A172 (cell line): ENCODE measurements around the gene MUC5B. TPM values are rescaled to one million over a fixed set of nuclear protein-coding genes. Genes with fewer than 3 reads are reported as not detected.
A peak's percentile ranks its signal among the peaks of the same experiment; 100 is the strongest.
"Not testable (repeated sequence)": the region's sequence is repeated elsewhere in the genome, so short reads cannot be mapped to it uniquely, and the experiment has no call there.

Experiments used
- DNase-seq: peaks from one replicate; pipeline ENCODE4 v3.0.0-alpha.2; 2015; ENCODE audit warnings: low spot score
- total RNA-seq: library from RNA; depleted of rRNA; stranded (reverse); fragments of >200 nt; shearing (Covaris generic); gene quantifications from 2 replicates; pipeline ENCODE4 v1.2.3, GENCODE V29; 2014

Gene MUC5B
- total RNA-seq, 1 experiment from 2014 or later: not detected

GRCh38 chr11:1203505-1204271, 19.2 kb upstream of the MUC5B start:
- DNase-seq: peak; percentile 51

GRCh38 chr11:1204381-1205101, 18.3 kb upstream of the MUC5B start:
- DNase-seq: no peak

GRCh38 chr11:1205121-1205986, 17.5 kb upstream of the MUC5B start:
- no peak for DNase-seq

DNA sequence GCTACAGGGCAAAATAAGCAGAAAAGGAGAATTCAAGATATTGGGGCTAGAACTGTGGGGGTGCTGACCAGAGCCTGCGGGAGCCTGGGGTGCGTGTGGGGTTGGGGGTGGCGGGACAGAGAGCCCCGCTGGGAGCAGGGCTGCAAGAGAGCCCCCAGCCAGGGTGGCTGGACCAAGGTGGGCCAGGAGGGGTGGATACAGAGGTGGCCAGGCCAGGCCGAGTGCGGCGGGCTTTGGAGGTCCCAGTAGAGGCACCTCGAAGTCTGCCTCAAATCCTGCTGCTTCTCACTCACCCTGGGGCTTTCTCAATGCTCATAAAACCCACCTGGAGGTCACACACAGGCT, 16.9 kb upstream of the MUC5B start:
- DNase-seq: no peak

- DNase-seq: no peak
Measured at GRCh38 chr11:1206391-1207271, 16.2 kb upstream of the MUC5B start.

- DNase-seq: no peak
Measured at GRCh38 chr11:1207401-1208143, 15.3 kb upstream of the MUC5B start.

GRCh38 chr11:1208144-1208393, 14.8 kb upstream of the MUC5B start:
- no peak for DNase-seq

DNA sequence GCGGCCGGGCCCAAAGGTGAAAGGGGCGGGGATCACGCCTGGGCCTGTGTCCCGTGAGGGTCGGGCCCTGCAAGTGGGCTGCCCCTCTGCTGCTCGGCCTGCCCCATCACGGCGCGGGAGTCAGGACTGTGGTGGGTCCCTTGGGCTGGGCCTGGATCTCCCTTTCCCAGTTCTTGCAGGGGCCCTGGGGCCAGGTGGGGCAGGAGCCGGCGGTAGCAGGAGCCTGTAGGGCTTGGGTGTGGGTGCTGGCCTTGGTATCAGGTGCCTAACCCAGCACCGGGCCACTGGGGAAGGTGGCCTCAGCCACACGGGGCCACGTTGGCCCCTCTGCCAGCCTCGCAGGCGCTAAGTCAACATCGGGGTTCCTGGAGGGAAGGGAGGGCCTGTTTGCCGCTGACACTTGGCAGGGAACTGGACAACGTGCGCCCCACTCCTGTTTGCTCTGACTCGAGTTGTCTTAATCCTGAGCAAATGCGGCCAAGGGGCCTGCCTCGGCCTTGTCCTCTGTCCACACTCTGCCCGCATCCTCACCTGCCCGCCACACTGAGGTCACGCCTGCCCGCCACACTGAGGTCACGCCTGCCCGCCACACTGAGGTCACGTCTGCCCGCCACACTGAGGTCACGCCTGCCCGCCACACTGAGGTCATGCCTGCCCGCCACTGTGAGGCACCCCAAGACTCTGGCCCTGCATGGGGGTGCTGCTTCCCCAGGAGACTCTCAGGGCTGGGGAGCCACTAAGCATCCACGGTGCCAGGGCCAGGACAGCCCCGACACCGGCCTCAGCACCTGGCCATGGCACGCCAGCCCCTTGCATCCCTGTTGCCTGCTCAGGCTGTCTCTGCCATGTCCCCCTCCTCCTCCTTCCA, 14.2 kb upstream of the MUC5B start:
- no peak for DNase-seq

GRCh38 chr11:1209371-1210057, 13.4 kb upstream of the MUC5B start:
- DNase-seq: no peak

- no peak for DNase-seq
Measured at GRCh38 chr11:1211838-1212237, 11.0 kb upstream of the MUC5B start.

- DNase-seq: not testable (repeated sequence)
Measured at GRCh38 chr11:1215826-1216225, 7.0 kb upstream of the MUC5B start.

GRCh38 chr11:1217151-1217550, 5.7 kb upstream of the MUC5B start:
- no peak for DNase-seq

DNA sequence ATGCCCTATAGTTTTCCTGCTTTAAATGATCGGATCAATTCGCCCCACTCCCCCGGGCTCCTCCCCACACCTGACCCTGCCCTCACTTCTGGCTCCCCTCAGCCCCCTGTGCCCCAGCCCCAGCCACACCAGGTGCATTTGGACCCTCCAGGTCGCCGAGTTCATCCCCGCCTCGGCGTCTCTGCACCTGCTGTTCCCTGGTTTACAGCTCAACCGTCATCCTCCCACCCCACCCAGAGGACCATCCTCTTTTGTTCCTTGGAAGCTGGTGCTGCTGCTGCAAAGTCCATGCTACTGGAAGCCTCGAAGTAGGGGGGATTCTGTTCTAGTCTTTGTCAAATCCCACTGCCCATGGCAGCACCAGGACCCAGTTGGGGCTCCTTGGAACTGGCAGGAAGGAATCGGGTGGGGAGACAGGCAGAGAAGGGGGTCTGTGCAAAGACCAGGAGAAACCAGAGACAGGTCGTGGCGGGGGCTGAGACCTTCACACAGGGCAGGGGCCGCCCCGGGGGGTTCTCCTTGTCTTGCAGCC, 4.5 kb upstream of the MUC5B start:
- DNase-seq: no peak

GRCh38 chr11:1218788-1219445, 3.9 kb upstream of the MUC5B start:
- no peak for DNase-seq

DNA sequence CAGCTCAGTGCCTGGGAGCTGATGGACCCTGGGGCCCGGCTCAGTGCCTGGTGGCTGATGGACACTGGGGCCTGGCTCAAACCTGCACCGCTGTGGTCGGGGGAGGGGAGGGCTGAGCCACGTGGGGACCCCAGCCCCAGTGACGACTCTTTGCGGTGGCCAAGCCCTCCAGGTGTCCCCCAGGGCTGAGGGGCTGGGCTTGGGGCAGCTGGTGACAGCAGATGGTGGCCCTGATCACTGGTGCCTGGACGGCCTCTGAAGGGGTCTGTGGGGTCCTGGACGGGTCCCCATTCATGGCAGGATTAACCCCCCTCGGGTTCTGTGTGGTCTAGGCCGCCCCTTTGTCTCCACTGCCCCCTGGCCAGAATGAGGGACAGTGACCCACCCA, 3.4 kb upstream of the MUC5B start:
- no peak for DNase-seq

DNA sequence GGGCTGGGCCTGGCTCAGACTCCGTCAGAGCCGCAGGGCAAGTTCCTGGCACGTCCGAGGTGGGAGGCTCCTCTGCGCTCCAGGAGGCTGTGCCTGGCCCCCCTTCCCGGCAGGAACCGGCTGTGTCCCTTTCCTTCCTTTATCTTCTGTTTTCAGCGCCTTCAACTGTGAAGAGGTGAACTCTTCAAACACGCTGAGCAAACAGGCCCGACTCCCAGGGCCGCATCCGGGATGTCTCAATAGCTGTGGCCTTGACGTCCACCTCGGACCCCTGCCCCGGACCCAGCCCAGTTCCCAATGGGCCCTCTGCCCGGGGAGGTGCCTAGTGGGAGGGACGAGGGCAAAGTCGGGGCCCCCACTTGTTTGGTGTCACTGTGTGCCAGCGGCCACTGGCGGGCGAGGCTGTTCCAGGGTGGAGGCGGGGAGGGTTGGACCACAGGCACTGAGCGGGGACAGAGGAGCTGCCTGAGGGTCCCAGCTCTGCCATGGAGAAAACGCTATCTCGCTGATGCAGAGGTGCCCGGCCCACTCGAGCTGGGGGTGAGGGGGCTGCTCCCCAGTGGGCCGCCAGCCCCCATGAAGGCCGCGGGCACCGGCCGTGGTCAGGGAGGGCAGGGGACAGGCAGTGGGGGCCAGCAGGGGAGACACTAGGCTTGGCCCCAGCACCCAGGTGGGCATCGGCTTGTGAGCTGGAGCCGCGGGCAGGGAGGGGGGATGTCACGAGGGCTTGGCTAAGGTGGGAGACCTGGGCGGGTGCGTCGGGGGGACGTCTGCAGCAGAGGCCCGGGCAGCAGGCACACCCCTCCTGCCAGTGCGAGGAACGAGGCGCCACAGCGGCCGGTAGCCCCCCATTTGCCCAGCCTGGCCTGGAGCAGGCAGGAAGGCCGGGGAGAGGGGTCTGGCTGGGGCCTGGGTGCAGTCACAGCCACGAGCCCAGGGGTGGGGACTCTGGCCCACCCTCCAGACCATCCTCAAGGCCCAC, 2.7 kb upstream of the MUC5B start:
- DNase-seq: no peak

DNA sequence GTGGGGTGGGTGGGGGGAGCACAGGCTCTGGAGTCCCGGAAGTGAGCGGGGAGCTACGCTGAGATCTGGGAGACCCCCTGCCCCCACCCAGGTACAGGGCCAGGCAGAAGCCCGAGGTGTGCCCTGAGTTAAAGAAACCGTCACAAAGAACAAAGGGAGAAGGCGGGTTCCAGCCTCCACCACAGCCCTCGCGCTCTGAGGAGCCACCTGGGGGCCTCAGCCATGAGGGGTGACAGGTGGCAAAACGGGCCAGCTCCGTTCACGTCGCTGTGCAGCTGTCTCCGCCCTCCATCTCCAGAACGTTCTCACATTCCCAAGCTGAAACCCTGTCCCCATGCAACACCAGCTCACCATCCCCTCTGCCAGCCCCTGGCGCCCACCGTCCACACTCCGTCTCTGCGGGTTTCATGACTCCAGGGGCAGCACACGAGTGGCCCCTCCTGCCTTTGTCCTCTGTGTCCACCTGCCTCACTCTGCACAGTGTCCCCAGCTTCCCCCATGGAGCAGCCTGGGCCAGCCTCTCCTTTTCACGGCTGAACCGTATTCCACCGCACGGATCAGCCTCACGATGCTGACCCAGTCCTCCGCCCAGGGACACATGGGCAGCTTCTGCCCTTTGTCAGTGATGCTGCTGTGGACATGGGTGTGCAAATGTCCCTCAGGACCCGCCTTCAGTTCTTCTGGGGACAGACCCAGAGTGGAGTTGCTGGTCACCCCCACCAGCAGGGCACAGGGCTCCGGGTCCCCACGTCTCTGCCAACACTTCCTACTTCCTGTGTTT, 1.7 kb upstream of the MUC5B start:
- no peak for DNase-seq
